Kidney (tissue), 14 donors: ENCODE results near the gene TCHP. TPM values are rescaled to one million over a fixed set of nuclear protein-coding genes. Genes with fewer than 3 reads are reported as not detected.

ENCODE experiments used
- DNase-seq, 5 donors: peaks; one replicate each; pipeline ENCODE4 v3.0.0-alpha.2; 2013 to 2020
- FAIRE-seq: peaks from 2 replicates; lab custom pipeline; 2012; peaks lifted over from hg19 to GRCh38; lab: Jason Lieb, UNC
- H3K27ac ChIP-seq, 2 donors: one replicate each; pipeline ENCODE4 v1.7.0; 2013; ENCODE audit warnings: low read depth in 2 of 2, low read length in 2 of 2, inconsistent platforms in 1 of 2
- H3K27me3 ChIP-seq: one replicate; pipeline ENCODE4 v1.7.1; 2013; ENCODE audit warnings: low read length, inconsistent platforms; ENCODE audit not compliant: control insufficient read depth, insufficient read depth
- H3K36me3 ChIP-seq, 3 donors: one replicate each; pipeline versions ENCODE4 v1.7.0 to v1.7.1; 2013; ENCODE audit warnings: low read length in 3 of 3, control low read depth in 1 of 3, inconsistent platforms in 1 of 3; ENCODE audit not compliant: insufficient read depth in 3 of 3, control insufficient read depth in 2 of 3
- H3K4me1 ChIP-seq, 3 donors: one replicate each; pipeline versions ENCODE4 v1.7.0 to v1.7.1; 2013; ENCODE audit warnings: low read length in 3 of 3, inconsistent platforms in 1 of 3, low read depth in 1 of 3; ENCODE audit not compliant: control insufficient read depth in 2 of 3, insufficient read depth in 2 of 3
- H3K4me3 ChIP-seq, 3 donors: one replicate each; pipeline versions ENCODE4 v1.7.0 to v1.8.1; 2013; ENCODE audit warnings: low read length in 3 of 3, control low read depth in 1 of 3, inconsistent platforms in 1 of 3
- H3K9ac ChIP-seq, 3 donors: one replicate each; pipeline versions ENCODE4 v1.7.0 to v1.7.1; 2013; ENCODE audit warnings: low read length in 3 of 3, control low read depth in 1 of 3, inconsistent platforms in 1 of 3
- H3K9me3 ChIP-seq, 3 donors: one replicate each; pipeline versions ENCODE4 v1.7.0 to v1.7.1; 2013; ENCODE audit warnings: low read length in 3 of 3, control low read depth in 1 of 3, inconsistent platforms in 1 of 3; ENCODE audit not compliant: control insufficient read depth in 2 of 3, insufficient read depth in 1 of 3
- CTCF ChIP-seq: IDR thresholded peaks from 3 replicates; pipeline ENCODE4 v1.5.1; 2012; ENCODE audit warnings: mild to moderate bottlenecking, moderate library complexity, borderline replicate concordance; ENCODE audit not compliant: insufficient read depth; ENCODE audit errors: extremely low read depth
- intact Hi-C: fragments of 100-400 bp; cut with DNase I; formaldehyde crosslinking; loops from one replicate; pipeline ENCODE4 v1.11.1; 2022
- polyA plus RNA-seq: library from polyadenylated mRNA; stranded (reverse); fragments of 350-450 nt; fragmentation: Illumina TruSeq; extraction: RNeasy Lipid Tissue Mini Kit (QIAGEN cat#74804); gene quantifications from one replicate; pipeline ENCODE4 v1.2.3, GENCODE V29; 2014; ENCODE audit warnings: low read depth, low replicate concordance; ENCODE audit not compliant: insufficient read depth
- total RNA-seq: library from RNA; stranded (reverse); fragmentation: NEBNext Ultra II Directional; extraction: Animal tissue kit (Norgen Biotek cat#: 25700); gene quantifications from one replicate; pipeline ENCODE4 v1.2.1, GENCODE V29; 2021
- donor health status: control.
- donor health status: control.
- donor health status: control.
- donor health status: control.
- donor health status: control.
- donor health status: DM: yes; HTN: yes; CAD: no.
- donor health status: Normal renal cell carcinoma (clear cell type).

The TCHP gene
- total and polyA plus RNA-seq, 2 donors from 2014 or later = 6.0 to 16.2 TPM

- peaks cover 0 to 21% (median 13%) of the 10 kb centered on the region in 3 donors for H3K36me3 ChIP-seq
- intact Hi-C loops = no loop called here
- no peak overlapping the region for H3K27ac ChIP-seq
- no peaks in the 10 kb centered on the region for H3K9me3 ChIP-seq
- DNase-seq = no peak
- H3K4me3 ChIP-seq = no peak overlapping the region
- no peak overlapping the region for H3K9ac ChIP-seq
- no peak for FAIRE-seq
- no peaks in the 10 kb centered on the region for H3K27me3 ChIP-seq
- no peak for TF ChIP-seq CTCF
- no peaks in the 10 kb centered on the region for H3K4me1 ChIP-seq
These were observed 58.3 kb downstream of the TCHP start for GRCh38 chr12:109958374-109958773.

- no peak for FAIRE-seq
- intact Hi-C loops = no loop called here
- Histone ChIP-seq H3K9ac (no peak overlapping the region), H3K4me3 (no peak overlapping the region), H3K9me3 (no peaks in the 10 kb centered on the region), H3K27ac (no peak overlapping the region), H3K36me3 (peaks cover 0 to 26% (median 13%) of the 10 kb centered on the region in 3 donors), H3K27me3 (no peaks in the 10 kb centered on the region), H3K4me1 (no peaks in the 10 kb centered on the region)
- no peak for DNase-seq
- TF ChIP-seq CTCF = no peak
These were observed 59.5 kb downstream of the TCHP start for GRCh38 chr12:109959411-109960093.

- H3K4me1 ChIP-seq = no peaks in the 10 kb centered on the region
- H3K36me3 ChIP-seq = peaks cover 0 to 27% (median 18%) of the 10 kb centered on the region in 3 donors
- no peak overlapping the region for H3K4me3 ChIP-seq
- DNase-seq (no peak), FAIRE-seq (no peak)
- no peak overlapping the region for H3K27ac ChIP-seq
- no peak for TF ChIP-seq CTCF
- H3K9ac ChIP-seq = no peak overlapping the region
- intact Hi-C loops = no loop called here
- H3K27me3 ChIP-seq = no peaks in the 10 kb centered on the region
- H3K9me3 ChIP-seq = no peaks in the 10 kb centered on the region
These were observed 61.1 kb downstream of the TCHP start for GRCh38 chr12:109961201-109961600.
